GM19099 (cell line): ENCODE results near the gene RFC4.
A peak's percentile ranks its signal among the peaks of the same experiment; 100 is the strongest.

Experiments
- POLR2A ChIP-seq: IDR thresholded peaks from 3 replicates; pipeline ENCODE4 v1.6.1; 2011; ENCODE audit warnings: low read depth; ENCODE audit not compliant: insufficient read length; ENCODE audit errors: extremely low read depth

Gene RFC4

GRCh38 chr3:186806089-186807055, at the start of gene RFC4:
TSS of gene RFC4 (minus strand) at chr3:186806482. CDS start at chr3:186804713, 1,769 bp downstream.
- TF ChIP-seq POLR2A: peak; percentile 90

GRCh38 chr3:186854954-186855353, 48.7 kb upstream of the RFC4 start:
- no peak for TF ChIP-seq POLR2A

- TF ChIP-seq POLR2A: no peak
These were observed 47.9 kb upstream of the RFC4 start for GRCh38 chr3:186854146-186854545.

- no peak for TF ChIP-seq POLR2A
These were observed 46.7 kb upstream of the RFC4 start for GRCh38 chr3:186852994-186853393.

GRCh38 chr3:186849374-186849975, 43.2 kb upstream of the RFC4 start:
- TF ChIP-seq POLR2A: no peak

GRCh38 chr3:186847437-186847836, 41.2 kb upstream of the RFC4 start:
- TF ChIP-seq POLR2A: no peak

- no peak for TF ChIP-seq POLR2A
These were observed 39.5 kb upstream of the RFC4 start for GRCh38 chr3:186845756-186846155.

GRCh38 chr3:186844908-186845307, 38.6 kb upstream of the RFC4 start:
- TF ChIP-seq POLR2A: no peak

- TF ChIP-seq POLR2A: no peak
These were observed 36.8 kb upstream of the RFC4 start for GRCh38 chr3:186843039-186843432.

GRCh38 chr3:186842426-186843038, 36.2 kb upstream of the RFC4 start, which contains the start of gene ADIPOQ:
TSS of gene ADIPOQ (plus strand) at chr3:186842710. CDS start at chr3:186853059, 10,349 bp downstream.
- no peak for TF ChIP-seq POLR2A

GRCh38 chr3:186841620-186842019, 35.3 kb upstream of the RFC4 start:
- TF ChIP-seq POLR2A: no peak

GRCh38 chr3:186839874-186840641, 33.8 kb upstream of the RFC4 start:
- TF ChIP-seq POLR2A: no peak

- TF ChIP-seq POLR2A: no peak
These were observed 26.0 kb upstream of the RFC4 start for GRCh38 chr3:186832276-186832675.

- no peak for TF ChIP-seq POLR2A
These were observed 25.5 kb upstream of the RFC4 start for GRCh38 chr3:186831798-186832197.

- no peak for TF ChIP-seq POLR2A
These were observed 22.1 kb upstream of the RFC4 start for GRCh38 chr3:186828340-186828739.
